Keratinocyte (primary cell): ENCODE results near the gene LTBP2.

Experiments used
- CTCF ChIP-seq, 3 experiments: IDR thresholded peaks in 1 of 3; conservative IDR thresholded peaks in 1 of 3; optimal IDR thresholded peaks in 1 of 3; 2 replicates in 2 of 3; 3 replicates in 1 of 3; pipeline versions ENCODE3 to v1.5.1; 2011; ENCODE audit warnings: low read length in 3 of 3, mild to moderate bottlenecking in 3 of 3, moderate library complexity in 2 of 3, control low read depth in 1 of 3, inconsistent platforms in 1 of 3; ENCODE audit not compliant: insufficient read depth in 2 of 3; ENCODE audit errors: extremely low read depth in 1 of 3
- EZH2 ChIP-seq: IDR thresholded peaks from one replicate; pipeline ENCODE4 v1.6.1; 2012; ENCODE audit warnings: inconsistent platforms, mild to moderate bottlenecking, low read length, moderate library complexity

DNA sequence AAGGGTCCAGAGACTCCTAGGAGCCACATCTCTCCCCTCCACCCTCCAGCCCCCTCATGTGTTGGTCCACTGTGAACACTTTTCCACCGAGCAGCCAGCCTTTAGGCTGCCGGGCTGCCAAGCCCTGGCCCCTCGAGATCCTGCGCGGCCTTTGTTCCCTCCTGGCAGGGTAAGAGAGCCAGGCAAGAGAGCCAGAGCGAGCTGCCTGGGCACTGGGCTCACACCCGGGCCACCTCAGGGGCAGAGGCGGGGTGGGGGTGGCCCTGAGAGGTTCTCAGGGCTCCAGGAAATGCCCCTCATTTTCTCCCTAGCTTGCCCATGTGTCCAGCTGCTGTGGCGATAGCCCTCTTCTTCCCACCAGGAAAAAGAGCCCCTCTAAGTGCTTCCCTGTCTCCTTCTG is 44.8 kb downstream of the LTBP2 start:
- no peak for TF ChIP-seq CTCF (optimal IDR thresholded peaks at IDR 0.05 in 1 of 3, IDR thresholded peaks at IDR 0.05 in 1 of 3, conservative IDR thresholded peaks at IDR 0.05 in 1 of 3; ENCODE audit: extremely low read depth in 1 of 3, insufficient read depth in 2 of 3, low read length in 3 of 3)
- no peak for TF ChIP-seq EZH2
